GM06990 (cell line): Measurements from ENCODE around the gene TREM2.

Source experiments
- DNase-seq: peaks from one replicate; pipeline ENCODE4 v3.0.0-alpha.2; 2011; ENCODE audit not compliant: insufficient read length; ENCODE audit errors: extremely low read depth
- H3K27me3 ChIP-seq: replicated peaks from 2 replicates; pipeline ENCODE4 v1.6.0; 2011; ENCODE audit warnings: low read length; ENCODE audit not compliant: control insufficient read depth, insufficient read depth
- H3K36me3 ChIP-seq: 2 replicates; pipeline ENCODE4 v1.5.1; 2011; ENCODE audit warnings: low read length; ENCODE audit not compliant: control insufficient read depth, insufficient read depth
- H3K4me3 ChIP-seq: replicated peaks from 2 replicates; pipeline ENCODE4 v1.5.1; 2011; ENCODE audit warnings: low read depth, mild to moderate bottlenecking, control low read depth, low read length
- CTCF ChIP-seq: IDR thresholded peaks from 2 replicates; pipeline ENCODE4 v1.5.1; 2011; ENCODE audit warnings: low read length, control low read depth, mild to moderate bottlenecking, inconsistent platforms; ENCODE audit not compliant: insufficient read depth, poor library complexity, severe bottlenecking

TREM2 gene

GRCh38 chr6:41150671-41151070, 12.2 kb downstream of the TREM2 start:
- no peak overlapping the region for H3K4me3 ChIP-seq
- peak; percentile 2 for TF ChIP-seq CTCF
- H3K36me3 ChIP-seq: no peaks in the 10 kb centered on the region
- no peak for DNase-seq
- H3K27me3 ChIP-seq: no peaks in the 10 kb centered on the region

GRCh38 chr6:41147917-41148316, 15.0 kb downstream of the TREM2 start:
- TF ChIP-seq CTCF: no peak
- H3K27me3 ChIP-seq: no peaks in the 10 kb centered on the region
- H3K36me3 ChIP-seq: no peaks in the 10 kb centered on the region
- DNase-seq: no peak
- H3K4me3 ChIP-seq: no peak overlapping the region

- H3K4me3 ChIP-seq: no peak overlapping the region
- no peak for DNase-seq
- no peak for TF ChIP-seq CTCF
Measured at GRCh38 chr6:41136911-41137310, 26.0 kb downstream of the TREM2 start.

GRCh38 chr6:41135062-41135832, 27.7 kb downstream of the TREM2 start:
- no peaks in the 10 kb centered on the region for H3K27me3 ChIP-seq
- no peak for DNase-seq
- H3K36me3 ChIP-seq: no peaks in the 10 kb centered on the region
- no peak overlapping the region for H3K4me3 ChIP-seq
- TF ChIP-seq CTCF: no peak

More at GRCh38 chr6:41136911-41137310, 26.0 kb downstream of the TREM2 start:
- no peaks in the 10 kb centered on the region for H3K36me3 ChIP-seq
- H3K27me3 ChIP-seq: no peaks in the 10 kb centered on the region

GRCh38 chr6:41132254-41132653, 30.7 kb downstream of the TREM2 start:
- no peaks in the 10 kb centered on the region for H3K36me3 ChIP-seq
- no peak for TF ChIP-seq CTCF
- no peaks in the 10 kb centered on the region for H3K27me3 ChIP-seq
- no peak for DNase-seq
- H3K4me3 ChIP-seq: no peak overlapping the region

GRCh38 chr6:41125282-41125681, 37.6 kb downstream of the TREM2 start:
- DNase-seq: no peak
- TF ChIP-seq CTCF: no peak

More at GRCh38 chr6:41125282-41125681, 37.6 kb downstream of the TREM2 start:
- no peak overlapping the region for H3K4me3 ChIP-seq
- H3K27me3 ChIP-seq: no peaks in the 10 kb centered on the region
- H3K36me3 ChIP-seq: no peaks in the 10 kb centered on the region
